GM12878 (cell line): ENCODE data around the gene CNTN4. TPM values are rescaled to one million over a fixed set of nuclear protein-coding genes. Genes with fewer than 3 reads are reported as not detected.

Experiments used
- ATAC-seq: fragments of 200-7000 bp; cut with Tn5 transposase; 3 replicates; pipeline ENCODE4 v1.9.1; 2020; ENCODE audit warnings: mild to moderate bottlenecking, moderate library complexity
- BruUV-seq: library from RNA; stranded (reverse); fragments of 400-500 nt; replicated peaks from 2 replicates; lab custom pipeline; 2021; lab: Mats Ljungman, UMichigan
- CTCF ChIA-PET: fragments of 300-600 bp; sonication (Branson Sonifier 250); formaldehyde crosslinking; extraction: SDS; loops from one replicate; lab custom pipeline; 2021; ENCODE audit warnings: inconsistent platforms; lab: Yijun Ruan, JAX
- POLR2A ChIA-PET: fragments of 350-600 bp; formaldehyde crosslinking; extraction: SDS; loops from one replicate; lab custom pipeline; 2021; ENCODE audit warnings: inconsistent platforms; lab: Charles Lee
- RAD21 ChIA-PET: fragments of 300-600 bp; sonication (Branson Sonifier 250); formaldehyde crosslinking; loops from one replicate; lab custom pipeline; 2023; ENCODE audit warnings: antibody characterized with exemption; ENCODE audit not compliant: unreplicated experiment; lab: Charles Lee
- SMC1A ChIA-PET: fragments of 300-600 bp; sonication (Branson Sonifier 250); formaldehyde crosslinking; loops from one replicate; lab custom pipeline; 2023; ENCODE audit not compliant: unreplicated experiment, uncharacterized antibody; lab: Charles Lee
- DNase-seq: peaks from one replicate; pipeline ENCODE4 v3.0.0-alpha.2; 2011; ENCODE audit warnings: low read depth, low spot score
- FAIRE-seq: peaks from 3 replicates; lab custom pipeline; 2011; peaks lifted over from hg19 to GRCh38; lab: Jason Lieb, UNC
- H2AFZ ChIP-seq: 2 replicates; pipeline ENCODE4 v1.6.0; 2011; ENCODE audit warnings: low read depth, low read length, control low read depth; ENCODE audit not compliant: control insufficient read depth
- H3K27ac ChIP-seq: 2 replicates; pipeline ENCODE4 v1.5.1; 2011; ENCODE audit warnings: control low read depth; ENCODE audit not compliant: control insufficient read depth, insufficient read depth
- H3K27me3 ChIP-seq, 2 experiments: replicated peaks in 1 of 2; 2 replicates each; pipeline versions ENCODE4 v1.6.0 to v1.6.1; 2011; ENCODE audit warnings: low read length in 1 of 2; ENCODE audit not compliant: control insufficient read depth in 2 of 2, insufficient read depth in 2 of 2
- H3K36me3 ChIP-seq, 2 experiments: 2 replicates each; pipeline ENCODE4 v1.5.1; 2011; ENCODE audit warnings: low read length in 1 of 2; ENCODE audit not compliant: control insufficient read depth in 2 of 2, insufficient read depth in 2 of 2
- H3K4me1 ChIP-seq: 2 replicates; pipeline ENCODE4 v1.6.1; 2011; ENCODE audit warnings: mild to moderate bottlenecking, low read length, moderate library complexity, mixed read lengths; ENCODE audit not compliant: control insufficient read depth, insufficient read depth
- H3K4me2 ChIP-seq: 2 replicates; pipeline ENCODE4 v1.6.0; 2011; ENCODE audit warnings: control low read depth; ENCODE audit not compliant: control insufficient read depth, insufficient read depth
- H3K4me3 ChIP-seq: fragments of 200-600 bp; sonication (generic); 2 replicates; pipeline ENCODE4 v1.5.1; 2016
- H3K79me2 ChIP-seq: 2 replicates; pipeline ENCODE4 v1.6.0; 2011; ENCODE audit warnings: low read length; ENCODE audit not compliant: control insufficient read depth, insufficient read depth
- H3K9ac ChIP-seq: 2 replicates; pipeline ENCODE4 v1.8.0; 2011; ENCODE audit warnings: low read length, control low read depth, mixed read lengths; ENCODE audit not compliant: control insufficient read depth, insufficient read depth
- H3K9me3 ChIP-seq: replicated peaks from 3 replicates; pipeline ENCODE4 v1.5.1; 2011; ENCODE audit warnings: mild to moderate bottlenecking, low read length; ENCODE audit not compliant: control insufficient read depth, insufficient read depth
- H4K20me1 ChIP-seq: 2 replicates; pipeline ENCODE4 v1.6.0; 2011; ENCODE audit not compliant: control insufficient read depth, insufficient read depth
- BCL11A ChIP-seq: IDR thresholded peaks from 2 replicates; pipeline ENCODE4 v1.6.1; 2011; ENCODE audit warnings: low read depth, low read length
- E2F8 ChIP-seq: fragments of 450-650 bp; IDR thresholded peaks from 2 replicates; pipeline ENCODE4 v1.6.1; 2018; ENCODE audit warnings: mild to moderate bottlenecking, low read depth, moderate library complexity; ENCODE audit not compliant: partially characterized antibody
- HCFC1 ChIP-seq: fragments of 150-350 bp; IDR thresholded peaks from 2 replicates; pipeline ENCODE4 v1.6.1; 2014; ENCODE audit warnings: low read length
- KAT2A ChIP-seq: conservative IDR thresholded peaks from 2 replicates; pipeline ENCODE4 v1.6.1; 2011; ENCODE audit warnings: low read depth, low read length; ENCODE audit not compliant: control insufficient read depth
- NFYB ChIP-seq: IDR thresholded peaks from 2 replicates; pipeline ENCODE4 v1.6.1; 2011; ENCODE audit warnings: low read depth, mild to moderate bottlenecking, low read length, improper control_type of control experiment, moderate library complexity; ENCODE audit not compliant: insufficient read depth
- NRF1 ChIP-seq: conservative IDR thresholded peaks from 2 replicates; pipeline ENCODE4 v1.6.1; 2011; ENCODE audit warnings: mild to moderate bottlenecking, low read depth, low read length, improper control_type of control experiment
- PRDM15 ChIP-seq: fragments of 450-650 bp; formaldehyde crosslinking; IDR thresholded peaks from 2 replicates; pipeline ENCODE4 v1.4.0; 2020; ENCODE audit warnings: mild to moderate bottlenecking, moderate library complexity
- SP1 ChIP-seq: IDR thresholded peaks from one replicate; pipeline ENCODE4 v1.6.1; 2011; ENCODE audit warnings: low read depth, low read length
- TAF1 ChIP-seq: IDR thresholded peaks from 2 replicates; pipeline ENCODE4 v1.6.1; 2011; ENCODE audit warnings: mild to moderate bottlenecking, low read depth, low read length, borderline replicate concordance
- WRNIP1 ChIP-seq: IDR thresholded peaks from 2 replicates; pipeline ENCODE4 v1.6.1; 2011; ENCODE audit warnings: low read depth, low read length, improper control_type of control experiment, borderline replicate concordance
- ZBTB40 ChIP-seq: fragments of 450-650 bp; IDR thresholded peaks from 2 replicates; pipeline ENCODE4 v1.6.1; 2016; ENCODE audit warnings: mild to moderate bottlenecking, moderate library complexity, borderline replicate concordance
- in situ Hi-C: fragments of 300-500 bp; cut with MboI; formaldehyde crosslinking; loops from 9 replicates; pipeline ENCODE4 v1.14.3; 2018; ENCODE audit warnings: mixed read lengths
- intact Hi-C: fragments of 100-400 bp; cut with micrococcal nuclease; formaldehyde crosslinking; loops from one replicate; pipeline ENCODE4 v1.14.2; 2022; ENCODE audit not compliant: unreplicated experiment
- polyA plus RNA-seq, 11 experiments: library from polyadenylated mRNA; depleted of rRNA in 4 of 11; unstranded in 6 of 11; stranded (reverse) in 5 of 11; fragments of >200 nt; fragmentation: Nextera tagmentation in 4 of 11; fragmentation: Illumina TruSeq in 1 of 11; extraction: Ambion mirVana in 4 of 11; extraction: Trizol in 1 of 11; gene quantifications; 1 replicate in 1 of 11; 2 replicates in 10 of 11; pipeline versions ENCODE4 v1.2.1 to v1.2.3, GENCODE V29; 2011 to 2016; ENCODE audit warnings: inconsistent platforms in 2 of 11, missing spikeins in 2 of 11, low read depth in 1 of 11
- total RNA-seq, 4 experiments: library from RNA; depleted of rRNA in 3 of 4; stranded (reverse); fragments of >200 nt in 3 of 4; fragmentation: Illumina TruSeq in 1 of 4; extraction: Trizol in 1 of 4; gene quantifications; 2 replicates each; pipeline versions ENCODE4 v1.2.1 to v1.2.3, GENCODE V29; 2013 to 2021

CNTN4 gene
- total and polyA plus RNA-seq, 10 of the 15 experiments (the other 5 are each of a cell fraction or from before 2014, with no cell fraction given), result 0.05 to 0.43 (median 0.15) TPM; not detected in 1

GRCh38 chr3:2130726-2131125 is 32.1 kb downstream of the CNTN4 start (continued):
- TF ChIP-seq WRNIP1, result no peak
- TF ChIP-seq, all 136 proteins: peak for 0

- no TSS peak for BruUV-seq
- CTCF ChIA-PET, result interaction anchor here (1.3 kb wide), 1 partner anchor 22 kb away, joined by 3 read pairs; no protein-coding TSS in a partner anchor
- no peak for FAIRE-seq
Measured at GRCh38 chr3:2133146-2133545, 34.5 kb downstream of the CNTN4 start.

More at GRCh38 chr3:2133146-2133545, 34.5 kb downstream of the CNTN4 start:
- H3K4me2 ChIP-seq, result no peak overlapping the region
- DNase-seq (no peak), ATAC-seq (no peak)
- RAD21 ChIA-PET, result no interaction called here
- no peaks in the 10 kb centered on the region for H4K20me1 ChIP-seq
- TF ChIP-seq NRF1, result no peak
- no peak for TF ChIP-seq PRDM15 (CRISPR knock-in tag)
- no peak for TF ChIP-seq NFYB
- no peak for TF ChIP-seq KAT2A
- no peak for TF ChIP-seq E2F8
- TF ChIP-seq TAF1, result no peak
- TF ChIP-seq SP1, result no peak
- no peak for TF ChIP-seq HCFC1
- TF ChIP-seq ZBTB40, result no peak
- no peak for TF ChIP-seq BCL11A
- TF ChIP-seq, all 136 proteins: peak for 0
- Histone ChIP-seq H3K27ac (no peak overlapping the region), H3K4me3 (no peak overlapping the region), H3K9me3 (no peaks in the 10 kb centered on the region), H3K9ac (no peak overlapping the region), H3K27me3 (no peaks in the 10 kb centered on the region), H3K4me1 (no peaks in the 10 kb centered on the region), H3K36me3 (no peaks in the 10 kb centered on the region), H3K79me2 (no peaks in the 10 kb centered on the region), H2AFZ (no peak overlapping the region)
- in situ Hi-C loops, result no loop called here
- intact Hi-C loops, result no loop called here
- POLR2A ChIA-PET, result no interaction called here
- SMC1A ChIA-PET, result no interaction called here
